Epithelial cell of proximal tubule (primary cell): ENCODE results near the gene NAT14. TPM values are rescaled to one million over a fixed set of nuclear protein-coding genes. Genes with fewer than 3 reads are reported as not detected.

Experiments
- DNase-seq: peaks from one replicate; pipeline ENCODE4 v3.0.0-alpha.2; 2011; ENCODE audit warnings: low read depth
- H3K4me3 ChIP-seq: 2 replicates; pipeline ENCODE4 v1.5.1; 2011; ENCODE audit warnings: low read depth, mild to moderate bottlenecking, low read length
- CTCF ChIP-seq: conservative IDR thresholded peaks from 2 replicates; pipeline ENCODE4 v1.5.1; 2012; ENCODE audit warnings: low read depth, mild to moderate bottlenecking, low read length
- total RNA-seq: library from RNA; depleted of rRNA; stranded (reverse); fragments of >200 nt; gene quantifications from 2 replicates; pipeline ENCODE4 v1.2.3, GENCODE V29; 2015

NAT14 gene
- total RNA-seq, 1 donor from 2014 or later: 29.2 TPM

GRCh38 chr19:55483706-55484592 lies 1.0 kb upstream of the NAT14 start:
- no peak for TF ChIP-seq CTCF
- DNase-seq: no peak
- H3K4me3 ChIP-seq: peak overlapping the region; percentile 76

- H3K4me3 ChIP-seq: peak overlapping the region; percentile 76
- TF ChIP-seq CTCF: no peak
- no peak for DNase-seq
Observed at GRCh38 chr19:55485439-55486011, 537 bp downstream of the NAT14 start.

GRCh38 chr19:55486043-55486970 lies 1.3 kb downstream of the NAT14 start:
- no peak for TF ChIP-seq CTCF
- H3K4me3 ChIP-seq: peak overlapping the region; percentile 76
- DNase-seq: no peak

- H3K4me3 ChIP-seq: peak overlapping the region; percentile 25
- TF ChIP-seq CTCF: no peak
- peak; percentile 59 for DNase-seq
Observed at GRCh38 chr19:55486971-55487923, 2.3 kb downstream of the NAT14 start.

DNA sequence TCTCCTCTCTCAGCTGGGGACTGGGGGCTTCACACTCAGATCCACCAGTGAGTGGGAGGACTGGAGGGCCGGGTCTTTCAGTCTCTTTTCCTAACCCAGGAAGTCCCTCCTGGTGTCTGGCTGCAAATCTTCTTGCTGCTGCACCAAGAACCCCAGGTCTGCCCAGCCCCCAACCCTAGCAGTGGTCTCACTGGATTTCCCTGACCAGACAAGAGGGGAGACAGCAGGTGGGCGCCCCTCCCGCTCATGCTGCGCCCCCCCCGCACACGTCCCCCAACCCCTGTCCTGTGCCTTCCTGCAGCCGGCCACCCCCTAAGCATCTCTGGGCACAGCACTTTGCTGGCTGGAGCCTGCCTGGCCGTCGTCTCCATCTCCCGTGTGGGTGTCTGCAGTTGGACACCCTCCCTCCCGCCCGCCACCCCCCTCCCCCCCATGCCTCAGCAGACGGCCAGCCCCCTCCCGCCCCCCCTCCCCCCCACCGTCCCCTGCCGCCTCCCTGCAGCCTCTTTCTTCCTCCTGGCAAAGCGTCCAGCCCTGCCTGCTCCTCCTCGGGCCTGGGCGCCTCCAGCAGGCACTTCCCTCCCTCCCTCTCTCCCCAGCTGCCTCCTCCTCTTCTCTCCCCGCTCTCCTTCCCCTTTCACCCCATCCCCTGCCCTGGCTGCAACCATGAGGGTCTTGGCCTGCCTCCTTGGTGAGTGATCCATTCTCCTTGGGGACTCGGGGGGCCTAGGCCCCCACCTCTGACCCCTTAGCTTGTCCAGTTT lies 3.1 kb downstream of the NAT14 start, which contains the start of gene SSC5D:
Gene SSC5D, plus strand, starts transcription at position 513 of the 764 bp plus-strand sequence. Its CDS starts 154 bp downstream, at position 667.
- peak within 1 kb of the TSS; percentile 25 for H3K4me3 ChIP-seq
- no peak for TF ChIP-seq CTCF
- DNase-seq: no peak
